CD4-positive, alpha-beta T cell treated with Interferon alpha-2 for 1 hour (primary cell): ENCODE measurements around the gene PRAMEF20.
"Not testable (repeated sequence)": the region's sequence is repeated elsewhere in the genome, so short reads cannot be mapped to it uniquely, and the experiment has no call there.

ENCODE experiments used
- DNase-seq, 2 donors: peaks; one replicate each; pipeline ENCODE4 v3.0.0-alpha.2; 2020 to 2022

PRAMEF20 gene

GRCh38 chr1:13410150-13410549, at the start of gene PRAMEF20:
TSS of gene PRAMEF20 (plus strand) at chr1:13410450. CDS start at chr1:13416355, 5,905 bp downstream.
- DNase-seq, result not testable (repeated sequence)

GRCh38 chr1:13362364-13362763, 47.9 kb upstream of the PRAMEF20 start:
- DNase-seq, result not testable (repeated sequence)

GRCh38 chr1:13364928-13365327, 45.3 kb upstream of the PRAMEF20 start:
- not testable (repeated sequence) for DNase-seq

GRCh38 chr1:13366536-13366935, 43.7 kb upstream of the PRAMEF20 start:
- not testable (repeated sequence) for DNase-seq

- DNase-seq, result not testable (repeated sequence)
These were observed 41.7 kb upstream of the PRAMEF20 start for GRCh38 chr1:13368544-13368943.

- DNase-seq, result not testable (repeated sequence)
These were observed 31.3 kb upstream of the PRAMEF20 start for GRCh38 chr1:13378983-13379382.

- DNase-seq, result not testable (repeated sequence)
These were observed 29.9 kb upstream of the PRAMEF20 start for GRCh38 chr1:13380380-13380779.

- not testable (repeated sequence) for DNase-seq
These were observed 20.9 kb upstream of the PRAMEF20 start, which contains the start of gene PRAMEF17 for GRCh38 chr1:13389332-13389731. TSS of gene PRAMEF17 (plus strand) at chr1:13389632. CDS start at chr1:13389658, 26 bp downstream.

- not testable (repeated sequence) for DNase-seq
These were observed 17.2 kb upstream of the PRAMEF20 start for GRCh38 chr1:13393004-13393403.

- DNase-seq, result not testable (repeated sequence)
These were observed 15.5 kb upstream of the PRAMEF20 start for GRCh38 chr1:13394761-13395160.

GRCh38 chr1:13395311-13395710, 14.9 kb upstream of the PRAMEF20 start:
- not testable (repeated sequence) for DNase-seq

- DNase-seq, result no peak
These were observed 2.4 kb upstream of the PRAMEF20 start for GRCh38 chr1:13407811-13408210.

- no peak for DNase-seq
These were observed 20.2 kb downstream of the PRAMEF20 start for GRCh38 chr1:13430495-13430894.

- no peak for DNase-seq
These were observed 22.0 kb downstream of the PRAMEF20 start for GRCh38 chr1:13432251-13432650.

GRCh38 chr1:13433694-13434358, 23.6 kb downstream of the PRAMEF20 start:
- not testable (repeated sequence) for DNase-seq

GRCh38 chr1:13435458-13435857, 25.2 kb downstream of the PRAMEF20 start:
- DNase-seq, result no peak

GRCh38 chr1:13439104-13439783, 29.0 kb downstream of the PRAMEF20 start:
- not testable (repeated sequence) for DNase-seq

GRCh38 chr1:13443335-13443979, 33.2 kb downstream of the PRAMEF20 start:
- DNase-seq, result no peak

GRCh38 chr1:13450204-13450603, 40.0 kb downstream of the PRAMEF20 start:
- DNase-seq, result no peak

- no peak for DNase-seq
These were observed 41.2 kb downstream of the PRAMEF20 start for GRCh38 chr1:13451399-13451965.

- no peak for DNase-seq
These were observed 46.8 kb downstream of the PRAMEF20 start for GRCh38 chr1:13456904-13457532.

- DNase-seq, result no peak
These were observed 51.7 kb downstream of the PRAMEF20 start for GRCh38 chr1:13461977-13462376.

- no peak for DNase-seq
These were observed 52.4 kb downstream of the PRAMEF20 start for GRCh38 chr1:13462682-13463081.
